HepG2 (cell line): Measurements from ENCODE around the gene NCOA4. TPM values are rescaled to one million over a fixed set of nuclear protein-coding genes. Genes with fewer than 3 reads are reported as not detected.

ENCODE experiments used
- ERF ChIP-seq: IDR thresholded peaks from 2 replicates; pipeline ENCODE4 v1.6.1; 2018; ENCODE audit warnings: missing biosample characterization, missing genetic modification reagents
- HES4 ChIP-seq: sonication (generic); formaldehyde crosslinking; IDR thresholded peaks from 2 replicates; pipeline ENCODE4 v1.9.0; 2021; ENCODE audit warnings: mild to moderate bottlenecking, missing genetic modification reagents, borderline replicate concordance
- IKZF1 ChIP-seq: fragments of 450-650 bp; IDR thresholded peaks from 2 replicates; pipeline ENCODE4 v1.7.1; 2016
- MATR3 ChIP-seq: sonication (generic); formaldehyde crosslinking; IDR thresholded peaks from 2 replicates; pipeline ENCODE4 v1.4.0; 2020; ENCODE audit warnings: missing genetic modification reagents
- MEIS2 ChIP-seq: sonication (generic); formaldehyde crosslinking; IDR thresholded peaks from 2 replicates; pipeline ENCODE4 v1.9.0; 2021; ENCODE audit warnings: mild to moderate bottlenecking, missing genetic modification reagents
- NFE2L2 ChIP-seq: fragments of 150-350 bp; IDR thresholded peaks from 2 replicates; pipeline ENCODE4 v1.6.1; 2014; ENCODE audit warnings: low read length
- PAX8 ChIP-seq: sonication (generic); formaldehyde crosslinking; IDR thresholded peaks from 2 replicates; pipeline ENCODE4 v1.8.0; 2022; ENCODE audit warnings: mild to moderate bottlenecking, missing genetic modification reagents, borderline replicate concordance
- RBM22 ChIP-seq: fragments of 200-400 bp; formaldehyde crosslinking; optimal IDR thresholded peaks from 2 replicates; pipeline ENCODE3; 2017; ENCODE audit warnings: mild to moderate bottlenecking, low read length, moderate library complexity
- SIX4 ChIP-seq: sonication (generic); formaldehyde crosslinking; IDR thresholded peaks from 2 replicates; pipeline ENCODE4 v1.4.0; 2020; ENCODE audit warnings: missing genetic modification reagents
- TSC22D2 ChIP-seq: sonication (generic); formaldehyde crosslinking; IDR thresholded peaks from 2 replicates; pipeline ENCODE4 v1.5.1; 2020; ENCODE audit warnings: missing genetic modification reagents, mild to moderate bottlenecking, borderline replicate concordance
- ZNF441 ChIP-seq: sonication (generic); formaldehyde crosslinking; IDR thresholded peaks from 2 replicates; pipeline ENCODE4 v1.7.0; 2021; ENCODE audit warnings: missing genetic modification reagents, borderline replicate concordance
- polyA plus RNA-seq, 8 experiments: library from polyadenylated mRNA; depleted of rRNA in 3 of 8; stranded (reverse) in 7 of 8; unstranded in 1 of 8; fragments of >200 nt; fragmentation: Illumina TruSeq in 4 of 8; extraction: Trizol in 4 of 8; gene quantifications; 2 replicates each; pipeline versions ENCODE4 v1.2.1 to v1.2.3, GENCODE V29; 2011 to 2016; ENCODE audit warnings: low read depth in 4 of 8, missing spikeins in 1 of 8, mixed read lengths in 1 of 8; ENCODE audit not compliant: insufficient read depth in 1 of 8
- total RNA-seq, 5 experiments: library from RNA; depleted of rRNA; stranded (reverse); fragments of >200 nt; fragmentation: Illumina TruSeq; extraction: Trizol; gene quantifications; 2 replicates each; pipeline ENCODE4 v1.2.3, GENCODE V29; 2016; ENCODE audit warnings: low read depth in 1 of 5
- TF ChIP-seq, protein P1 (sequence below): sonication (generic); formaldehyde crosslinking; IDR thresholded peaks from 2 replicates; pipeline ENCODE4 v1.4.0; 2020; ENCODE audit warnings: mild to moderate bottlenecking, low read depth, missing genetic modification reagents
- TF ChIP-seq, protein P2 (sequence below): sonication (generic); formaldehyde crosslinking; IDR thresholded peaks from 2 replicates; pipeline ENCODE4 v1.4.0; 2020; ENCODE audit warnings: mild to moderate bottlenecking, missing genetic modification reagents
- TF ChIP-seq, protein P3 (sequence below): sonication (generic); formaldehyde crosslinking; IDR thresholded peaks from 2 replicates; pipeline ENCODE4 v1.4.0; 2020; ENCODE audit warnings: missing genetic modification reagents; ENCODE audit errors: not compliant biosample characterization

Gene NCOA4
- total and polyA plus RNA-seq, 2 of the 13 experiments (the other 11 are each of a cell fraction or from before 2014, with no cell fraction given) = 306 to 400 TPM

DNA sequence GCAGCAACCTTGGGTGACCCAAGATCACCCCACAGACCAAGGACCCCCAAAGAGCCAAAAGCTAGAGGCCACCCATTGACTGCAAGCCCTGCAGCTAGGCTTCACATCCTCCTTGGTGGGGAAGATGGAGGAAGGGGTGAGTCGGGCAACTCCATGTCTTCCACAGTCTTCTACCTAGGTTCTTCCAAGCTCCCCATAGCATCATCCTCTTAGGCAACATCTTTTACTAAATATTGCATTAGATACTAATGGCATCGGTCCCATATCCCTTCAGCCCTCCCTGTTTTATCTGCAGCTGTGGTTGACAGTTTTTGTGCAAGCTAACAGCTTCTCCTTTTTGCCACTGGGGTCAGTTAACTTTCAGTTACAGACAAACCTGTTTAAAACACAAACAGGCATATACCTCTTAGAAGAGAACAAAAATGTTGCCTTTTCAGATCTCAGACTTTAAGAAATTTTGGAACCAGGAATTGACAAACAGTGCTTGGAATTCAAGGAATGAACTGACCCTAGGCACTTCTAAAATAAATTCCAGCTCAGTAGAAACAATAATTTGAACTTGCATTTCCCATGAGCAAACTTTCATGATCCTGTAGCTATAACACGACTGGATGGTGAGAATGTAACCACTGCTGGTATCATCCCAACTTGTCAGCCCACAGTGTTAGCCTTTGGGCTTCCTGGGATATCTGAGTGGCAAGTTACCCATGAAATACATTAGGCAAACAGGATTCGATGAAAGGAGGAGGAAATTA is 49.6 kb upstream of the NCOA4 start (continued):
- no peak for TF ChIP-seq ZNF441
- no peak for TF ChIP-seq HES4
- TF ChIP-seq TSC22D2 = no peak
- no peak for TF ChIP-seq PAX8 (CRISPR knock-in tag)
- no peak for TF ChIP-seq IKZF1
- TF ChIP-seq NFE2L2 = no peak
- TF ChIP-seq MEIS2 (CRISPR knock-in tag) = no peak
- TF ChIP-seq ERF (CRISPR knock-in tag) = no peak
- TF ChIP-seq, protein P1, sequence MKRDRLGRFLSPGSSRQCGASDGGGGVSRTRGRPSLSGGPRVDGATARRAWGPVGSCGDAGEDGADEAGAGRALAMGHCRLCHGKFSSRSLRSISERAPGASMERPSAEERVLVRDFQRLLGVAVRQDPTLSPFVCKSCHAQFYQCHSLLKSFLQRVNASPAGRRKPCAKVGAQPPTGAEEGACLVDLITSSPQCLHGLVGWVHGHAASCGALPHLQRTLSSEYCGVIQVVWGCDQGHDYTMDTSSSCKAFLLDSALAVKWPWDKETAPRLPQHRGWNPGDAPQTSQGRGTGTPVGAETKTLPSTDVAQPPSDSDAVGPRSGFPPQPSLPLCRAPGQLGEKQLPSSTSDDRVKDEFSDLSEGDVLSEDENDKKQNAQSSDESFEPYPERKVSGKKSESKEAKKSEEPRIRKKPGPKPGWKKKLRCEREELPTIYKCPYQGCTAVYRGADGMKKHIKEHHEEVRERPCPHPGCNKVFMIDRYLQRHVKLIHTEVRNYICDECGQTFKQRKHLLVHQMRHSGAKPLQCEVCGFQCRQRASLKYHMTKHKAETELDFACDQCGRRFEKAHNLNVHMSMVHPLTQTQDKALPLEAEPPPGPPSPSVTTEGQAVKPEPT (CRISPR knock-in tag) = no peak
- TF ChIP-seq, protein P2, sequence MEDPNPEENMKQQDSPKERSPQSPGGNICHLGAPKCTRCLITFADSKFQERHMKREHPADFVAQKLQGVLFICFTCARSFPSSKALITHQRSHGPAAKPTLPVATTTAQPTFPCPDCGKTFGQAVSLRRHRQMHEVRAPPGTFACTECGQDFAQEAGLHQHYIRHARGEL = no peak
- TF ChIP-seq MATR3 (CRISPR knock-in tag) = no peak
- no peak for TF ChIP-seq SIX4 (CRISPR knock-in tag)
- TF ChIP-seq, protein P3, sequence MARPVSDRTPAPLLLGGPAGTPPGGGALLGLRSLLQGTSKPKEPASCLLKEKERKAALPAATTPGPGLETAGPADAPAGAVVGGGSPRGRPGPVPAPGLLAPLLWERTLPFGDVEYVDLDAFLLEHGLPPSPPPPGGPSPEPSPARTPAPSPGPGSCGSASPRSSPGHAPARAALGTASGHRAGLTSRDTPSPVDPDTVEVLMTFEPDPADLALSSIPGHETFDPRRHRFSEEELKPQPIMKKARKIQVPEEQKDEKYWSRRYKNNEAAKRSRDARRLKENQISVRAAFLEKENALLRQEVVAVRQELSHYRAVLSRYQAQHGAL (CRISPR knock-in tag) = no peak
- TF ChIP-seq RBM22 = no peak
